HG02885 (cell line): ENCODE results near the gene CCBE1.

ENCODE experiments used
- ATAC-seq: cut with Tn5 transposase; IDR thresholded peaks from one replicate; pipeline ENCODE4 v1.9.1; 2021; ENCODE audit warnings: mild to moderate bottlenecking; ENCODE audit not compliant: unreplicated experiment, poor library complexity

CCBE1 gene

DNA sequence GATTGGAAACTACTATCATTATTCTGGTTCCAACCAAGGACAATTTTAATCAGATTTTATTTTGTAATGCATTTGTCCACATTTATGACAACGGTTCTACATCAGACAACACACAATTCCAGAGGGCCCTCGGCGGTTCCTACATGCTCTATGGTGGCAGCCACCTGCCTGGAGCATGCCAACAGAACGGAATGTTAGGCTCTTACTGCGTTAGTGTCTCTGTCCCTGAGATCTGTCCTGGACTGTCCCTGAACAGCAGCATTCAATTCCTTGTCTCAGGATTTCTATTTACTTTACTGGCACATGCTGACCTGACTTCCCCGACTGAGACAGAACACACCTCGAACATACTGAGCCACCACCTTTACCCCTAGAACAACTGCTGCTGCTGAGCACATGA, 117.7 kb downstream of the CCBE1 start:
- ATAC-seq = no peak

GRCh38 chr18:59577386-59577655, 119.9 kb downstream of the CCBE1 start:
- no peak for ATAC-seq

- no peak for ATAC-seq
Observed at GRCh38 chr18:59576541-59577385, 120.5 kb downstream of the CCBE1 start.

GRCh38 chr18:59575995-59576394, 121.2 kb downstream of the CCBE1 start:
- no peak for ATAC-seq

DNA sequence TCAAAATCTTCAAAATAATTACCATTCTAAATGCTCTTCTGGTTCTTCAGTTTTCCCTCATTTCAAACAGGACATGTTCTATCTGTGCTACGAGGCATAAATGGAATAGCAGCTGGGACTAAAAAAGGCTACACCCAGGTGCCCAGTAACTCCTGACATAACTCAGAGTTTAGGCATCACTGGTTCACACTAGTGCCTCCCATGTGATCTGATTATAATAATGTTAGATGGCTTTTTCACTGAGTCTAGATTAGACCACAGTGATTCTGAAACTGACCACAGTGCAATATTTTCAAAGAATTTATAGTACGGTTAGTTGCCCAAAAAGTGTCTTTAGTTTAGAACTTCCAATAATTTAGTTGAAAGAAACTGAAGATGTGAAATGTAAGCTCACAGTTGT, 123.3 kb downstream of the CCBE1 start:
- ATAC-seq = no peak

GRCh38 chr18:59571902-59572301, 125.3 kb downstream of the CCBE1 start:
- ATAC-seq = no peak

GRCh38 chr18:59570796-59571195, 126.4 kb downstream of the CCBE1 start:
- ATAC-seq = no peak

- no peak for ATAC-seq
Observed at GRCh38 chr18:59570101-59570775, 127.0 kb downstream of the CCBE1 start.

DNA sequence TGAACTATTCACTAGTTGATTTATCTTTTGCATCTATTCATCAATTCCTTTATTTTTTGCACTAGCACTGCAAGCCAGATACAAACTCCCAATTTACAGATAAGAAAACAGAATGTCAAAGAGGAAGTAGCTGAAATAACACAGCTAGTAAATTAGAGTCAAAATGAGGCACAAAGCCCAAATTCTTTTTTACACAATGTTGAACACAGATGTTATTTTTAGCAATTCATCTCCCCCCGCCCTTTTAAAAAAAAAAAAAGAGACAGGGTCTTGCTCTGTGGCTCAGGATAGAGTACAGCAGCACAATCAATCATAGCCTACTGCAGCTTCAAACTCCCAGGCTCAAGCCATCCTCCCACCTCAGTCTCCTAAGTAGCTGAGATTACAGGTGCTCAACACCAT, 127.8 kb downstream of the CCBE1 start:
- no peak for ATAC-seq

DNA sequence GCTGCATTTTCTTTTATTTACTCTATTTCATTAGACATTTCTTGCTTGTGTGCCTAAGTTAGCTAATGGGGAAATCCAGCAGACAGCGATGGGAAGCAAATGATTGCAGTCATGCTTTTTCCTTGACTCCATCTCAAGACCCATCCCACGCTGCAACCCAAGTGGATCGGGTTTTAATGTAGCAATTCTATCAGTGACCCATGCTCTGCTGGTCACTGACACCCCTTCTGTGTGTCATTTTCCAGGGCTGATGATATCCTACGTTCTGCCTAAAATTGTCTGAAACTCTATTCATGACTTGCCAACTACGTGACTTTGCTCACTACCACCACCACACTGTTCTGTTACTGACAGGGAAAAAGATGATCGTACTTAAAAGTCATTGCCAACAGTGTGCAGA, 129.8 kb downstream of the CCBE1 start:
- no peak for ATAC-seq

GRCh38 chr18:59566533-59566971, 130.7 kb downstream of the CCBE1 start:
- no peak for ATAC-seq

DNA sequence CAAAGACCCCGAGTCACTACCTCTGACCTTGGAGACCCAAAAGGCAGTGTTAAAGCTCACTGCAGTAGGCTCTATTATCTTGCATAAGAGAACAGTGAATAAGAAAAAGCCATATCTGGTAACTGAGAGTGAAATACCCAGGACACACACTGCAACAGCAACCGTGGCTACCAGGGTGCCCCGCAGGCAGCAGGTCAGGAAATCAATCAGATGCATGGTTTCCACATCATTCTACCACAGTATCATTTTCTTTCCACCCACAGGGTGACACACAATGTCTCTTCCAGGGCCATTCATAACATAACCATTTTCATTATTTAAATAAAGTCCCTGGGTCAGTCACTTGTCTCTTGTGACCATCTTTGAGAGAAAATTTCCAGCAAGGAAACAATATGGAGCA, 131.3 kb downstream of the CCBE1 start:
- no peak for ATAC-seq

- no peak for ATAC-seq
Observed at GRCh38 chr18:59564561-59564960, 132.7 kb downstream of the CCBE1 start.

GRCh38 chr18:59563176-59563785, 133.9 kb downstream of the CCBE1 start:
- no peak for ATAC-seq

- ATAC-seq = no peak
Observed at GRCh38 chr18:59562751-59563150, 134.5 kb downstream of the CCBE1 start.

GRCh38 chr18:59561612-59562011, 135.6 kb downstream of the CCBE1 start:
- ATAC-seq = no peak

DNA sequence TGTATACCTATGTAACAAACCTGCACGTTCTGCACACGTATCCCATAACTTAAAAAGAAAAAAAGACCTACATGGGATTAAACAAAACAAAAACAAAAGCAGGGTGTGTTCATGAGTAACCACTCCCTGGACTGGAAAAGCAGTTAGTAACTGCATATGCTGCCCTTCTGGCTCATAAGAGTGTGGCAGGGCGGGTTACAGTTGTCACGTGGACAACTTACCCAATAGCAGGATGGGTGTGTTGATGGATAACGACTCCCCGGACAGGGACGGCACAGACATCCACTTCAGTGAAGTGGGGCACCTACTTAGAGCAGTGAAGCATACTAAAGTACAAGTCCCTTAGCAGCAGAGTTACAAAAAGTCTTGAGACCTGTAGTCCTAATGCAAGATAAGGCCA, 136.7 kb downstream of the CCBE1 start:
- no peak for ATAC-seq

GRCh38 chr18:59559528-59559927, 137.7 kb downstream of the CCBE1 start:
- ATAC-seq = no peak

- ATAC-seq = no peak
Observed at GRCh38 chr18:59555995-59556659, 141.1 kb downstream of the CCBE1 start.

GRCh38 chr18:59554796-59555335, 142.4 kb downstream of the CCBE1 start:
- ATAC-seq = no peak
